ENCODE data around the gene SOX8.

Gene SOX8

GRCh38 chr16:974611-975261, 6.8 kb upstream of the SOX8 start:
- DNase-seq = no peak

- DNase-seq = no peak
Measured at GRCh38 chr16:975291-975690, 6.3 kb upstream of the SOX8 start.

- peak in 2 of 4 experiments; percentile 10 to 20 for DNase-seq
Measured at GRCh38 chr16:976389-976931, 5.1 kb upstream of the SOX8 start.

- DNase-seq = no peak
Measured at GRCh38 chr16:977081-977701, 4.4 kb upstream of the SOX8 start.

GRCh38 chr16:977896-978295, 3.7 kb upstream of the SOX8 start:
- no peak for DNase-seq

GRCh38 chr16:978403-978802, 3.2 kb upstream of the SOX8 start:
- no peak for DNase-seq

- no peak for DNase-seq
Measured at GRCh38 chr16:979147-979546, 2.4 kb upstream of the SOX8 start.

GRCh38 chr16:979859-980594, 1.5 kb upstream of the SOX8 start:
- DNase-seq = no peak

GRCh38 chr16:980595-980854, 1.0 kb upstream of the SOX8 start:
- DNase-seq = no peak

- DNase-seq = peak in 1 of 4 experiments; percentile 12
Measured at GRCh38 chr16:982145-983043, 824 bp downstream of the SOX8 start.

- no peak for DNase-seq
Measured at GRCh38 chr16:983044-984030, 1.8 kb downstream of the SOX8 start.

GRCh38 chr16:984121-984694, 2.6 kb downstream of the SOX8 start:
- no peak for DNase-seq

- DNase-seq = no peak
Measured at GRCh38 chr16:984736-985636, 3.4 kb downstream of the SOX8 start.

- DNase-seq = no peak
Measured at GRCh38 chr16:985646-986400, 4.3 kb downstream of the SOX8 start.

- no peak for DNase-seq
Measured at GRCh38 chr16:986411-986810, 4.8 kb downstream of the SOX8 start.

GRCh38 chr16:986925-987582, 5.5 kb downstream of the SOX8 start:
- no peak for DNase-seq

- no peak for DNase-seq
Measured at GRCh38 chr16:987906-988305, 6.3 kb downstream of the SOX8 start.

GRCh38 chr16:988471-989353, 7.1 kb downstream of the SOX8 start:
- DNase-seq = no peak
